ENCODE measurements around the gene HAUS6.
A peak's percentile ranks its signal among the peaks of the same experiment; 100 is the strongest.
"Not testable (repeated sequence)": the region's sequence is repeated elsewhere in the genome, so short reads cannot be mapped to it uniquely, and the experiment has no call there.

The HAUS6 gene, protein sequence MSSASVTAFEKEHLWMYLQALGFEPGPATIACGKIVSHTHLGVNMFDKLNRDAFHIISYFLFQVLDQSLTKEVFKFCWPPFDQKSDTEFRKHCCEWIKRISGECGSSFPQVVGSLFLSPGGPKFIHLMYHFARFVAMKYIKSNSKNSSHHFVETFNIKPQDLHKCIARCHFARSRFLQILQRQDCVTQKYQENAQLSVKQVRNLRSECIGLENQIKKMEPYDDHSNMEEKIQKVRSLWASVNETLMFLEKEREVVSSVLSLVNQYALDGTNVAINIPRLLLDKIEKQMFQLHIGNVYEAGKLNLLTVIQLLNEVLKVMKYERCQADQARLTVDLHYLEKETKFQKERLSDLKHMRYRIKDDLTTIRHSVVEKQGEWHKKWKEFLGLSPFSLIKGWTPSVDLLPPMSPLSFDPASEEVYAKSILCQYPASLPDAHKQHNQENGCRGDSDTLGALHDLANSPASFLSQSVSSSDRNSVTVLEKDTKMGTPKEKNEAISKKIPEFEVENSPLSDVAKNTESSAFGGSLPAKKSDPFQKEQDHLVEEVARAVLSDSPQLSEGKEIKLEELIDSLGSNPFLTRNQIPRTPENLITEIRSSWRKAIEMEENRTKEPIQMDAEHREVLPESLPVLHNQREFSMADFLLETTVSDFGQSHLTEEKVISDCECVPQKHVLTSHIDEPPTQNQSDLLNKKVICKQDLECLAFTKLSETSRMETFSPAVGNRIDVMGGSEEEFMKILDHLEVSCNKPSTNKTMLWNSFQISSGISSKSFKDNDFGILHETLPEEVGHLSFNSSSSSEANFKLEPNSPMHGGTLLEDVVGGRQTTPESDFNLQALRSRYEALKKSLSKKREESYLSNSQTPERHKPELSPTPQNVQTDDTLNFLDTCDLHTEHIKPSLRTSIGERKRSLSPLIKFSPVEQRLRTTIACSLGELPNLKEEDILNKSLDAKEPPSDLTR

DNA sequence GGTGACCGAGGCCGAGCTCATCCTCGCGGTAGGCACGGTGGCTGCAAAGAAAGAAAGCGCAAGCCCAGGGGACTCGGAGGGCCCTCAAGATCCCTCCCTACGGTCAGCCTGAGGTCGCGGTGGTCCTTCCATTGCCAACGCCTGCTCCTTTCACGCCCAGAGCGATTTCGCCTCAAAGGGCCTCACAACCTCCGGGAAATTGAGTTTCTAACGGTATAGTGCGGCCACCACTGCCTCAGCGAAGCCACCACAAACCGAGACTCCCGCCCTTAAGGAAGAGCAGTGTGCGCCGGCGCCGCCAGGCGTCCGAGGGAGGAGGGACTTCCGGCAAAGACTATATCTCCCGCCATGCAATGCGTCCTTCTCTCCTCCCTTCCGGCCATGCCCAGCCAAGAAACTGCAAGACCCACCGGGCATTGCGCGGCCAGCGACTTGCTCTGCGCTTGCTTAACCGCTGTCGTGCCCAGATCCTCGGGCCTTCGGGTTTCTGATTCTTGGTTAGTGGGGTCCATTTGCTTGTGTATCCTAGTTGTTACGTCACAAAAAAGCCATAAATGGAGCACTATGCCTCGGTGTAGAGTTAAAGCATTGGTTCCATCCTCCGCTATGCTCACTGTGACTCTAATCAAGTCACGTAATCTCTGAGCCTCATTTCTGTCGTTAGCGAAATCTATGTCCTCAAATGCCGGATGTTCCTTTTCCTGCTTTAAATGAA lies at the start of gene HAUS6:
HAUS6 (minus strand) TSS at position 274 of the 715 bp plus-strand sequence; CDS start at position 21, 253 bp downstream.
- DNase-seq (ENCODE audit: low read depth) = peak; percentile 98

DNA sequence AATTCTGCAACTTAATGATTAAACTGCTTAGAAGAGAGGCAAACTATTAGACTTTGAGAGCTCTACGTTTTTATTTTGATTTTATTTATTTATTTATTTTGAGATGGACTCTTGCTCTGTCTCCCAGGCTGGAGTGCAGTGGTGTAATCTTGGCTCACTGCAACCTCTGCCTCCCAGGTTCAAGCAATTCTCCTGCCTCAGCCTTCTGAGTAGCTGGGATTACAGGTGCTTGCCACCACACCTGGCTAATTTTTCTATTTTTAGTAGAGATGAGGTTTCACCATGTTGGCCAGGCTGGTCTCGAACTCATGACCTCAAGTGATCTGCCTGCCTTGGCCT lies 49.4 kb upstream of the HAUS6 start:
- DNase-seq (ENCODE audit: low read depth) = not testable (repeated sequence)

DNA sequence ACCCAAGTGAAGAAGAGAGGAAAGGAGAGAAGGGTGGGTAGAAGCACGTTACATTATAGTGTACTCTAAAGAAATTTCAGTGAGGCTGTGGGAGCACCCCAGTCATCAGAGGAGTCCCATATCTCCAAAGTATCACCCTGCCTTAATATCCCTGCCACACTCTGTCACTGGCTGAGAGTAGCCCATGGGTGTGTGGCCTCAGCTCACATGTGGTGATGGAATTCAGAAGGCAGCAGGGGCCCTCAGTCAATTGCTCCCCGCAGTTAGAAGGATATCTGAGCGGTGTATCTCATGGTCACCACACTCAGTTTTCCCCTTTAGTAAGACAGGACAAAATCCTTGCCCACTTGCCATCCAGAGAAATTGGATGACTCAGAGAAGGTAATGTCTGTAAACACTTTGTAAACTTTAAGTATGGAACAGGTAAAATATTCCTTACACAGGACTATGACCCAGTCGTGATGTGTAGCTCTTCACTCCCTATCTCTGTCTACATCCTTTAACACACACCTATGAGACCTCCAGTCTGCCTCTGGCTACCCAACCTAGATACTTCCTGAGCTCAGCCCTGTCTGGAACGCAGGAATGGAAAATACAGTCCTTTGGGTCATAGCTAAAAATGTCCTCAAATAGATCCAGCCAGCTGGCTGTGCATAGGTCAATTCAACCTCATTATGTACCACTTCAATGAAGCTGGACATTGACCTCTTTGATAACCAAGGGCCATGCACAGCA lies 48.9 kb upstream of the HAUS6 start:
- DNase-seq (ENCODE audit: low read depth) = no peak

DNA sequence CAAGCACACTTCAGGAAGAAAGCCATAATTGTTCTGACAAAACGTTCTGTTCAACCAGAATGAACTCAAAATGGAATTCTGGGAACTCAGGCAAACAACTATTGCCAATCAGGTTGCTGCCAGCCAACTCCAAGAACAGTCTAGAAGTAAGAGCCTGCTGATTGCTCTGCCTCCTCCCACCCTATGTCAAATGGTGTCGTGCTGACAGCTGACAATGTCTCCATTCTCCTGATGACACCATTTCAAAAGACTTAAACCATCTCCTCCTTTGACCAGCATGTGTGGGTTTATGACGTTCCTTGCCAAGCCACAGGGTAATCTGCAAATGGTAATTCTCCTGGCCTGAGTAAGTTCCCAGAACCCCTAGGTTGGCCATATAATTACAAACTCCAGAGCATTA lies 46.5 kb upstream of the HAUS6 start:
- no peak for DNase-seq (ENCODE audit: low read depth)

DNA sequence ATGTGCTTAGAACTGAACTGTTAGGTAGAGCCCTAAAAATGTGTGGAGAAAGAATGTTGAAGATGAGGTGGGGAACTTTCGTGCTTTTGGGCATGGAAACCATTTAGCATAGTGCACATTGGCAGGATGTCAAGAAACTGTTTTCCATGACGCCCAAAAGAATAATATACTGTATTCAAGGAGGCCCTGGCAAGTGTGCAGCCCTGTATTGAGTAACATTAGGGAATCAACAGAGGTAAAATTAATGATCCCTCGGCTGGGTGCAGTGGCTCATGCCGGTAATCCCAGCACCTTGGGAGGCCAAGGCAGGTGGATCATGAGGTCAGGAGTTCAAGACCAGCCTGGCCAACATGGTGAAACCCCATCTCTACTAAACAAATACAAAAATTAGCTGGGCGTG lies 45.5 kb upstream of the HAUS6 start:
- DNase-seq (ENCODE audit: low read depth) = no peak

DNA sequence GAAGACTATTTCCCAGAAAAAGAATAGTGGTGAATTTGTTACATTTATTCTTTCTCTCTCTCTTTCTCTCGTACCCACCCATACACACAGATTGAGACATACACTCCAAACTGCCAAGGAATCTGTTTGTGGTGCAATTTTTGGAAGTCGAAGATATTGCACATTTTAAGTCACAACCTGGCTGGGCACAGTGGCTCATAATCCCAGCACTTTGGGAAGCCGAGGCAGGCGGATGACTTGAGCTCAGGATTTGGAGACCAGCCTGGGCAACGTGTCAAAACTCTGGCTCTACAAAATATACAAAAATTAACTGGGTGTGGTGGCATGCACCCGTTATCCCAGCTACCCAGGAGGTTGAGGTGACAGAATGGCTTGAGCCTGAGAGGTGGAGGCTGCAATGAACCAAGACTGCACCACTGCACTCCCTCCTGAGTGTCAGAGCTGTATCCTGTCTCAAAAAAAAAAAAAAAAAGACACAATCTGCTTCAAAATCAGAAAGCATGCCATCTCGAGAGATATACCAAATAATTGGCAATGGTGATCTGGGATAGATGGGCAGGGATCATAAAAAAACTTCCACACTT lies 43.8 kb upstream of the HAUS6 start:
- no peak for DNase-seq (ENCODE audit: low read depth)

DNA sequence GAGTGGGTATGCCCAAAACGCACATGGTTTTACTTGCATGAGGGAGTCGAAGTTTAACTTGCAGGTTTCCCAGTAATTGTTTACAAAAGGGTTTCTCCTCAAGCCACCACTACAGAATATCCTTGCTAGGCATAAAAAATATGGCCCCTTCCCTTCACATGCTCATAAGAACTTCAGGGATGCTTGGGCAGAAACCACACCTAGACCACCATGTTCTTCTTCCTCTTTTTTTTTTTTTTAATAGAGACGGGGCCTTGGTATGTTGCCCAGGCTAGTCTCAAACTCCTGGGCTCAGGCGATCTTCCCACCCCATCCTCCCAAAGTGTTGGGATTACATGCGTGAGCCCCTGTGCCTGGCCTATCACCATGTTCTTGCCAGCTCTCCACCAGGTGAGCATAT lies 43.2 kb upstream of the HAUS6 start:
- no peak for DNase-seq (ENCODE audit: low read depth)

DNA sequence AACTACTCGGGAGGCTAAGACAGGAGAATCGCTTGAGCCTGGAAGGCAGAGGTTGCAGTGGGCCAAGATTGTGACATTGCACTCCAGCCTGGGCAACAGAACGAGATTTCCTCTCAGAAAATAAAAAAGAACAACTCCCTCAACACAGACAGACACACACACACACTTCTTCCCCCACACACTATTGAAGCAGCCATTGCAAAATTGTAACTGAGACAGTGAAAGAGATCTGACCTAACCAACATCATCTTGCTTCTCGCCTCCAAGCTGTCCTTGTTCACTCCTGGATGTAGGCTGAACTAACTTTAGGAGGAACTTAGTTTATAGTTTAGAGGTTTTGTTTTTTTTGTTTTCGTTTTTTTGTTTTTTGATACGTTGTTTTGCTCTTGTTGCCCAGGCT lies 37.6 kb upstream of the HAUS6 start:
- no peak for DNase-seq (ENCODE audit: low read depth)

DNA sequence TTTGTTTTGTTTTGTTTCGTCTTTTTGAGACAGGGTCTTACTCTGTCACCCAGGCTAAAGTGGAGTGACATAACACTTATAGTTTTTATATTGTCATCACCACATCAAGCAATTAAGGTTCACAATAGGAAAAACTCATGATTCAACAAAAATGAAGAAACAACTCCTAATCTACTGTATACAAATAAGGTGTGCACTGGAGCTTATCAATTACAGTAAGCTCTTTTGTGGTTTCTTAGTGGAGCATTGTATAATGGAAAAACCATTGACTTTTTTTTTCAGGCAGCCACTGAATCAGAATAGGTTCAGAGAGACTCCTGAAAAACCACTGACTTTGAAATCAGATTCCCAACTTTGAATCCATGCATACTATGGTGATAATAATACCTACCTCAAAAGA lies 35.4 kb upstream of the HAUS6 start:
- no peak for DNase-seq (ENCODE audit: low read depth)

DNA sequence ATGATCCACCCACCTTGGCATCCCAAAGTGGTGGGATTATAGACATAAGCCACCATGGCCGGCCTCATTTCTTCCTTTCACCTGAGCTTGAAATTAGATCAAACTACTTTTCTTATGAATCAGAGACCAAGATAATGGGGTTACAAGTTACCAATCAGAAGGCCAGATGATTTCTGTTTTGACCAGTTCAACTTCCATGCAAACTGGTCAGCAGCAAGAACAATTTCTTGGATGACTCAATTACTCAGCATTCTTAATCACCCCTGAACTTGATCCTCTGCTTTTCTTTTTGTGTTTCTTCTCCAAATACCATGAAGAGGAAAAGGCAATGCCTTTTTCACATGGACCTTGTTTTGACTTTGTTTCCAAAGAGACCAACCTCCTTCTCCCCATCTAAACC lies 34.6 kb upstream of the HAUS6 start:
- peak; percentile 77 for DNase-seq (ENCODE audit: low read depth)

DNA sequence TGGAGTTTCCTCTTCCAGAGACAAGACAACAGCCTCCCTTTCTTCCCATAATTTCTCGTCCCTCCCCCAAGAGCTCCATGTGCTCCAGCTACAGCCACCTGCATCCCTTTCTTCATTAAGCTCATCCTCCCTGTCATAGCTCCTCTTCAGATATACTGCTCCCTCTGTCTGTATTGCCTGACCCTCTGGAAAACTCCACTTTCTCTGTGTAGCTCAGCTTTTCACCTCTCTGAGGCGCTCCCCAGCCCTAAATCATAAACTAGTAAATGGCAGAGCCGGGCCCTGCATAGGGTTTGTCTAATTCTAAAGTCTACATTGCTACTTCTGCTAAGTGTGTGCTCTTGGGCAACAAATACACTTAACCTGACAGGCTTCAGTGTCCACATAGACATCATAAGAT lies 33.4 kb upstream of the HAUS6 start:
- no peak for DNase-seq (ENCODE audit: low read depth)

DNA sequence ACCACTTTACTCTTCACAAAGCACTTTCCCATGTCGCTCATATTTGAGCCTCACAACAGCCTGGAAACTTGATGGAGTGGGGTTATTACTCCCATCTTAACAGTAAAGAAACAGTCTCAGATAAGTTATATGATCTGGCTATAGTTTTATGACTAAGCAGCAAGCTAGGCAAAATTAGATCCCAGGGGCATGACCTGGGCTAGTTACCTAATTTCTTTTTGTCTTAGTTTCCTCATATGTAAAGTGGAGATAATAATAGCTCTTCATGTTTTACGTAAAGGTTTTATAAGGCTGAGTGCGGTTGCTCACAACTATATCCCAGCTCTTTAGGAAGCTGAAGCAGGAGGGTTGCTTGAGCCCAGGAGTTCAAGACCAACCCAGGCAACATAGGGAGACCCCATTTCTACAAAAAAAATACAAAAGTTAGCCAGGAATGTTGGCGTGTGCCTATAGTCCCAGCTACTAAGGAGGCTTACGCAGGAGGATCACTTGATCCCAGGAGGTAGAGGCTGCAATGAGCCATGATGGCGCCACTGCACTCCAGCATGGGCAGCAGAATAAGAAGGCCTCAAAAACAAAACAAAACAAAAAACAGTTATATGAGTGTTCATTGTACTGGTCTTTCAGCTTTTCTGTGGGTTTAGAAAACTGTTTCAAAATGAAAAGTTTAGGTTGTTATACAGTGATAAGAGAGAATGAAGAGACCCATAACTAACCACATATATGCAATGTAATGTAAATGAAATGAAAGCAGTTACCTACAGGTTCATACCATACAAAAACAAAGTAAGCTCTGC lies 31.0 kb upstream of the HAUS6 start:
- DNase-seq (ENCODE audit: low read depth) = no peak

DNA sequence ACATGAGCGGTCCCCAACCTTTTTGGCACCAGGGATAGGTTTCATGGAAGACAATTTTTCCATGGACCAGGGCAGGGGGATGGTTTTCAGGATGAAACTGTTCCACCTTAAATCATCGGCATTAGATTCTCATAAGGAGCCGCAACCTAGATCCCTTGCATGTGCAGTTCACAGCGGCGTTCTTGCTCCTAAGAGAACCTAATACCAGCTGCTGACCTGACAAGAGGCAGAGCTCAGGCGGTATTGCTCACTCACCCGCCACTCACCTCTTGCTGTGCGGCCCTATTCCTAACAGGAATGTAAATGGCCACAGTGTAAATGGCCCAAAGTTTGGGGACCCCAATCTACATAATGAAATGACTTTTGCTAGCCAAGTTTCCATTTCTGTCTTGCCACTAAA lies 27.7 kb upstream of the HAUS6 start:
- DNase-seq (ENCODE audit: low read depth) = peak; percentile 20

DNA sequence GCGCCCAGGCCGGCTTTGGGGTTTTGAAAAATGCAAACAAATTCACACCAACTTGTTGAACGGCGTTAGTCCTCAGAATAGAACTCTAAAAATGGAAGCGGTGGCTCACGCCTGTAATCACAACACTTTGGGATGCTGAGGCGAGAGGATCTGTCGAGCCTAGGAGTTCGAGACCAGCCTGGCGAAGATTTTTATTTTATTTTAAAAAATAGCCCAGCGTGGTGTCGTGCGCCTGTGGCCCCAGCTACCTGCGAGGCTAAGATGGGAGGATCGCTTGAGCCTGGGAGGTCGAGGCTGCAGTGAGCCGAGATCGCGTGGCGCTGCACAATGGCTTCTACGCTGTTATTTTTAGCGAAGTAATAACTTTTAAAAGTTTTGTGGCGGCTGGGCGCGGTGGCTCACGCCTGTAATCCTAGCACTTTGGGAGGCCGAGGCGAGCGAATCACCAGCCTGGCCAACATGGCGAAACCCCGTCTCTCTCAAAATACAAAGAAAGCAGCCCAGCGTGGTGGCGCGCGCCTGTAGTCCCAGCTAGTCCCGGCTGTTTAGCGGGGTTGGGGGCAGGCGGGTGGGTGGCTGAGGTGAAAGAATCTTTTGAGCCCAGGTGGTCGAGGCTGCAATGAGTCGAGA lies 25.3 kb upstream of the HAUS6 start:
- peak; percentile 53 for DNase-seq (ENCODE audit: low read depth)

DNA sequence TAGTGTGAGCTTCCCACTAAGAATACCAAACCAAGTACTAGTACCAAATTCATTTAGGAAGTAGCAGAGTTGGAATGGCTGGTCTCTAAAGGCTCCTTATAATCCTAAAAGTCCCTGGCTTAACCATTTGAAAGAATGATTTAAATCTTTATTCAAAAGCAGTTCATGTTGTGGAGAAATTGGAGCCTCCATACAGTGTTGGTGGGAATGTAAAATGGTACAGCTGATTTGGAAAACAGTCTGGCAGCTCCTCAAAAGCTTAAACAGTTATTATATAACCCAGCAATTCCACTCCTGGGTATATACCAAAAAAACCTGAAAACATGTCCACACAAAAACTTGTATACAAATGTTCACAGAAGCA lies 21.7 kb upstream of the HAUS6 start:
- DNase-seq (ENCODE audit: low read depth) = no peak

DNA sequence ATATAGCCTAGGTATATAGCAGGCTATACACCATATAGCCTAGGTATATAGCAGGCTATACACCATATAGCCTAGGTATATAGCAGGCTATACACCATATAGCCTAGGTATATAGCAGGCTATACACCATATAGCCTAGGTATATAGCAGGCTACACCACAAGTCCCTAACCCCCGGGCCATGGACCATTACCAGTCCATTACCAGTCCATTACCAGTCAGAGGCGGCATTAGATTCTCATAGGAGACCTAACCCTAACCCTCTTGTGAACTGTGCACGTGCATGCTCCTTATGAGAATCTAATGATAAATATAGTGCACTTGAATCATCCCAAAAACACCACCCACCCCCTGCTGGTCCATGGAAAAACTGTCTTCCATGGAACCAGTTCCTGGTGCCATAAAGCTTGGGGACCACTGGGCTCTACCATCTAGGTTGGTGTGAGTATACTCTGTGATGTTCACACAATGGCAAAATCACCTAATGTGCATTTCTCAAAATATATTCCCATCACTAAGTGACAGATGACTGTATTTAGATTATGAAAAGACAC lies 19.9 kb upstream of the HAUS6 start:
- DNase-seq (ENCODE audit: low read depth) = peak; percentile 37

DNA sequence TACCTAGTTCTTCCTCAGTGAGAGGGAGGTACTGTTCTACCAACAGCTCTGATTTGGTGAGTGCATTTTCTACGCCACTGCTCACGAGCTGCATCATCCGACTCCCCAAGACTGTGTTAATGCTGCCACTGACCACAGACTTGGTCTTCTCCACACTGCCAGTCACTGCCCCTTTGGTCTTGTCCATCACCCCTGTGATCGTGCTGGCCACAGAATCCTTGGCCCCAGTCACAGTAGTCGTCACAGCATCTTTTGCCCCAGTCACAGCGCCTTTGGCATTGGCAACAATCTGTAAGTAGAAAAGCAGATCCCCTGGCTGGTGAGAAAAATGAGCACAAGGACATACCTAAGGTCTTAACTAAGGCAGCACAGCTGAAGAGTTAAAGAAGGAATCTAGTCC lies 18.2 kb upstream of the HAUS6 start:
- DNase-seq (ENCODE audit: low read depth) = no peak

DNA sequence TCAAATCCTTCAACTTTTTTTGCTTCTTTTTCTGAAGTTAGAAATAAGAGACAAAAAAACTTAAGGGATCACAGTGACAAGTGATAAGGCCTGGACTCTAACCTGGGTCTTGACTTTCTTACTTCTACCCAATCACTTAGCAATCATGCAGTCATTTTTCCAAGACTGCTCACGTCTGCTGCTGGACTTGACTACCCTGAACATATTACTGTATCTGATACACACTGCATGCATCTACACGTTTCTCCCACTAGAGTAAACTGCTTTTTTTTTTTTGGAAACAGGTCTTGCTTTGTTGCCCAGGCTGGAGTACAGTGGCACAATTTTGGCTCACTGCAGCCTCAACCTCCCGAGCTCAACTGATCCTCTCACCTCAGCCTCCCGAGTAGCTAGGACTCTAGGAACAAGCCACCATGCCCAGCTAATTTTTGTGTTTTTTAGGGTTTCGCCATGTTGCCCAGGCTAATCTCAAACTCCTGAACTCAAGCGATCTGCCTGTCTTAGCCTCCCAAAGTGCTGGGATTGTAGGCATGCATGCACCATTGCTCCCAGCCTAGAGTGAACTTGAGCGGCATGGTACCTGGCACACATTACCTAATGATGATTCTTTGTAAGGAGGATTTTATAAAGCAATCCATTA lies 17.2 kb upstream of the HAUS6 start:
- DNase-seq (ENCODE audit: low read depth) = no peak

DNA sequence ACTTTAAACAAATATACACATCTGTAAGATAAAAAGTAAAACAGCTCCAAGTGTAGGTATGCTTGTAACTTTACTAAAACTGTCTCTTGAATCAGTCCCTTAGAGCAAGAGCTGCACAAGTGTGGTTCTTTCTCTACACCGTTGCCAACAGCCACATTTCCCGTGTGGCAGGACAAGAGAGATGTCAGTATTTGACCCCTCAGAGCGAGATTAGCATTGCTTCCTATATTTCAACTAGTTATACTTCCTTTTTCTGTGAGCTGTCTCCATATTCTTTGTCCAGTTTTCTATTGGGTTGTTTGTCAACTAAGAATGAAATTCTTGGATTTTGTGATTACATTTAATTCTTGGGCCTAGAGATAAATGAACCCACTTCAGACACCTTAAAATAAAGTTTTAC lies 16.5 kb upstream of the HAUS6 start:
- no peak for DNase-seq (ENCODE audit: low read depth)
